ENCODE data around the gene SH3GLB1.
"Not testable (repeated sequence)": the region's sequence is repeated elsewhere in the genome, so short reads cannot be mapped to it uniquely, and the experiment has no call there.

SH3GLB1 gene

DNA sequence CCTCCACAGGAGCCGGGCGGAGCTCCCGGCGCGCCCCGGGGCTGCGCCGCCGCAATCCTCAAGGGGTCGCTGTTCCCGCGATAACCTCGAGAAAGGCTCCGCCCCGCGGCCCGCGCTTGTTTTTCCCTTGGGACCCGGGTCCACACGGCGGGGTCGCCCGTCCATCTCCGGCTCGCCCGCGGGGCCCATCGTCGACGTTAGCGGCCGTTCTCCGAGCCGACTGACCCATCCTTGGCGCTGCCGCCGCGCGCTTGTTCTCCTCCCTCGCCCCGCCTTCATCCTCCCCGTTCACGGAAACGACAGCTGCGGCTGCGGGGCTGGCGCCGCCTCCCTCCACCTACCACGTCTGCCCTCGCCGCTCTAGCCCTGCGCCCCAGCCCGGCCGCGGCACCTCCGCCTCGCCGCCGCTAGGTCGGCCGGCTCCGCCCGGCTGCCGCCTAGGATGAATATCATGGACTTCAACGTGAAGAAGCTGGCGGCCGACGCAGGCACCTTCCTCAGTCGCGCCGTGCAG, at the start of gene SH3GLB1:
TSS of gene SH3GLB1 (plus strand) at position 119 of the 514 bp plus-strand sequence. CDS start at position 443, 324 bp downstream.
- Histone ChIP-seq H3K4me2 (peak within 1 kb of the TSS; percentile 59), H3K4me3 (IDR thresholded peaks at IDR 0.05; ENCODE audit: insufficient read depth, low read depth, low read length) (no peak within 1 kb of the TSS), H3K36me3 (ENCODE audit: insufficient read depth) (no peaks in the 10 kb centered on the region), H3K79me2 (ENCODE audit: insufficient read depth, low read depth) (peaks cover 41% of the 10 kb centered on the region), H4K20me1 (ENCODE audit: insufficient read depth) (no peaks in the 10 kb centered on the region), H3K27ac (peak within 1 kb of the TSS; percentile 87), H3K9ac (peak within 1 kb of the TSS; percentile 79), H3K4me1 (ENCODE audit: low read depth, poor library complexity, severe bottlenecking) (peaks cover 25% of the 10 kb centered on the region), H3K27me3 (ENCODE audit: insufficient read depth, low read depth) (no peaks in the 10 kb centered on the region), H2AFZ (ENCODE audit: low read depth) (peak within 1 kb of the TSS; percentile 85)
- TF ChIP-seq, protein P1, sequence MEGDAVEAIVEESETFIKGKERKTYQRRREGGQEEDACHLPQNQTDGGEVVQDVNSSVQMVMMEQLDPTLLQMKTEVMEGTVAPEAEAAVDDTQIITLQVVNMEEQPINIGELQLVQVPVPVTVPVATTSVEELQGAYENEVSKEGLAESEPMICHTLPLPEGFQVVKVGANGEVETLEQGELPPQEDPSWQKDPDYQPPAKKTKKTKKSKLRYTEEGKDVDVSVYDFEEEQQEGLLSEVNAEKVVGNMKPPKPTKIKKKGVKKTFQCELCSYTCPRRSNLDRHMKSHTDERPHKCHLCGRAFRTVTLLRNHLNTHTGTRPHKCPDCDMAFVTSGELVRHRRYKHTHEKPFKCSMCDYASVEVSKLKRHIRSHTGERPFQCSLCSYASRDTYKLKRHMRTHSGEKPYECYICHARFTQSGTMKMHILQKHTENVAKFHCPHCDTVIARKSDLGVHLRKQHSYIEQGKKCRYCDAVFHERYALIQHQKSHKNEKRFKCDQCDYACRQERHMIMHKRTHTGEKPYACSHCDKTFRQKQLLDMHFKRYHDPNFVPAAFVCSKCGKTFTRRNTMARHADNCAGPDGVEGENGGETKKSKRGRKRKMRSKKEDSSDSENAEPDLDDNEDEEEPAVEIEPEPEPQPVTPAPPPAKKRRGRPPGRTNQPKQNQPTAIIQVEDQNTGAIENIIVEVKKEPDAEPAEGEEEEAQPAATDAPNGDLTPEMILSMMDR (conservative IDR thresholded peaks at IDR 0.05; ENCODE audit: low read depth, low read length): peak; percentile 69; the same call in 1 of the 2 replicates

DNA sequence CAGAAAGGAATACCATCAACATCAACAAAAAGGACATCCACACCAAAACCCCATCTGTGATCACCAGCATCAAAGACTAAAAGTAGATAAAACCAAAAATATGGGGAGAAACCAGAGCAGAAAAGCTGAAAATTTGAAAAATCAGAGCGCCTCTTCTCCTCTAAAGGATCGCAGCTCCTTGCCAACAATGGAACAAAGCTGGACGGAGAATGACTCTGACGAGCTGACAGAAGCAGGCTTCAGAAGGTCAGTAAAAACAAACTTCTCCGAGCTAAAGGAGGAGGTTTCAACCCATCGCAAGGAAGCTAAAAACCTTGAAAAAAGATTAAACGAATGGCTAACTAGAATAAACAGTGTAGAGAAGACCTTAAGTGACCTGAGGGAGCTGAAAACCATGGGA, 46.0 kb upstream of the SH3GLB1 start:
- H3K79me2 ChIP-seq (ENCODE audit: insufficient read depth, low read depth); H2AFZ ChIP-seq (ENCODE audit: low read depth); H3K9ac ChIP-seq; H3K4me1 ChIP-seq (ENCODE audit: low read depth, poor library complexity, severe bottlenecking); H3K27me3 ChIP-seq (ENCODE audit: insufficient read depth, low read depth); H3K4me3 ChIP-seq (IDR thresholded peaks at IDR 0.05; ENCODE audit: insufficient read depth, low read depth, low read length); H3K27ac ChIP-seq; H4K20me1 ChIP-seq (ENCODE audit: insufficient read depth); H3K36me3 ChIP-seq (ENCODE audit: insufficient read depth); H3K4me2 ChIP-seq: not testable (repeated sequence)

DNA sequence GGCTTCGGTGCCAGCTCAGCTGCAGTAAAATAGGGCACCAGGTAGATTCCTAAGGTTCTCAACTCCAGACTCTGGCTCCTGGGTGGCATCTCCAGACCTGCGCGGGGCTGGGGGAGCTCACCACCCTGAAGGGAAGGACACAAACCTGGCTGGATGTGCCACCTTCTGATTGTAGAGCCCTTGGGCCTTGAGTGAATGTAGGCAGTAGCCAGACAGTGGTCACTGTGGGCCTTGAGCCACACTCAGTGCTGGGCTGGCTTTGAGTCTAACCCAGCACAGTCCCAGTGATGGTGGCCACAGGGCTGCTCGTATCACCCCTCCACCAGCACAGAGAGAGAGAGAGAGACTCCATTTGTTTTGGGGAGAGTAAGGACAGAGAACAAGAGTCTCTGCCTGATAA, 38.0 kb upstream of the SH3GLB1 start:
- H2AFZ ChIP-seq (ENCODE audit: low read depth): no peak overlapping the region
- H3K9ac ChIP-seq: no peak overlapping the region
- no peaks in the 10 kb centered on the region for H3K4me1 ChIP-seq (ENCODE audit: low read depth, poor library complexity, severe bottlenecking)
- H4K20me1 ChIP-seq (ENCODE audit: insufficient read depth): no peaks in the 10 kb centered on the region
- no peaks in the 10 kb centered on the region for H3K27me3 ChIP-seq (ENCODE audit: insufficient read depth, low read depth)
- TF ChIP-seq, protein P1 (conservative IDR thresholded peaks at IDR 0.05; ENCODE audit: low read depth, low read length): no peak
- no peak overlapping the region for H3K4me3 ChIP-seq (IDR thresholded peaks at IDR 0.05; ENCODE audit: insufficient read depth, low read depth, low read length)
- no peaks in the 10 kb centered on the region for H3K79me2 ChIP-seq (ENCODE audit: insufficient read depth, low read depth)
- H3K36me3 ChIP-seq (ENCODE audit: insufficient read depth): no peaks in the 10 kb centered on the region
- H3K4me2 ChIP-seq: no peak overlapping the region
- H3K27ac ChIP-seq: no peak overlapping the region

DNA sequence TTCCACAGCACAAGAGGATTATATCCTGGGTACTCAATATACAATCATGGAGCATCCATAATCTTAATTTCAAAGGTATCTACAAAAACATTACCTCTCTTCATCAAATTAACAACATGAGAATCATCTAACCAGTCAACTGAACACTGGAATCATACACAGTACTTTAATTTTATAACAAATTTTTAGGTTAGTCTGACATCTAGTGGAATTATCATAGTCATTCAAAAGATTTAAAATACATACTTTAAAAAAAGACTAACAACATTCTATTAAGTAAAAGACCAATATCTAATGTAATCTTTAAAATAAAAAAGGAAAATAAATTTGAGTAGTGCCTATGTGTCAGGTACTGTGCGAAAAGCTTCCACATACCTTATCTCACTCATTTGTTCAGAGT, 16.8 kb upstream of the SH3GLB1 start:
- Histone ChIP-seq H3K79me2 (ENCODE audit: insufficient read depth, low read depth) (no peaks in the 10 kb centered on the region), H4K20me1 (ENCODE audit: insufficient read depth) (no peaks in the 10 kb centered on the region), H3K27ac (no peak overlapping the region), H3K4me2 (no peak overlapping the region), H3K4me1 (ENCODE audit: low read depth, poor library complexity, severe bottlenecking) (no peaks in the 10 kb centered on the region), H3K9ac (no peak overlapping the region), H3K27me3 (ENCODE audit: insufficient read depth, low read depth) (no peaks in the 10 kb centered on the region), H2AFZ (ENCODE audit: low read depth) (no peak overlapping the region), H3K36me3 (ENCODE audit: insufficient read depth) (no peaks in the 10 kb centered on the region), H3K4me3 (IDR thresholded peaks at IDR 0.05; ENCODE audit: insufficient read depth, low read depth, low read length) (no peak overlapping the region)
- TF ChIP-seq, protein P1 (conservative IDR thresholded peaks at IDR 0.05; ENCODE audit: low read depth, low read length): no peak; the same call in 1 of the 2 replicates

DNA sequence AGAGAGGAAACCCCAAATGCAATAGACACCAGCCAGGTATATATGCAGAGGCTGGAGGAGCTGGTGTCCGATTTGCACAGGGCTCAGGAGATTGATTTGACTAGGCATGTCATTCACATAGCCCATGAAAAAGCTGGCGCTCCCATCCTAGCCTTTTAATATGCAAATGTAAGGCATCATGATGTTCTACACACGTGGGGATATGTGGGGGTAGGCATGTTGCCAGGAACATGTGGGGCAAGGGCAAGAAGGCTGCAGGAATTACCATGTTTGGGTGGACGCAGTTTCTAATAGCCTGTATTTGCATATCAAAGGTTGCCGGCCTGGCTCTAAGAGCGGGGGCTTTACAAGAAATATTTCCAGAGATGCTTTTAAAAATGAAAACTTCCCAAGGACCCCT, 11.7 kb upstream of the SH3GLB1 start:
- no peak overlapping the region for H2AFZ ChIP-seq (ENCODE audit: low read depth)
- H3K79me2 ChIP-seq (ENCODE audit: insufficient read depth, low read depth): no peaks in the 10 kb centered on the region
- H3K4me2 ChIP-seq: no peak overlapping the region
- TF ChIP-seq, protein P1 (conservative IDR thresholded peaks at IDR 0.05; ENCODE audit: low read depth, low read length): no peak
- no peaks in the 10 kb centered on the region for H3K36me3 ChIP-seq (ENCODE audit: insufficient read depth)
- no peak overlapping the region for H3K9ac ChIP-seq
- no peaks in the 10 kb centered on the region for H3K27me3 ChIP-seq (ENCODE audit: insufficient read depth, low read depth)
- H4K20me1 ChIP-seq (ENCODE audit: insufficient read depth): no peaks in the 10 kb centered on the region
- H3K4me1 ChIP-seq (ENCODE audit: low read depth, poor library complexity, severe bottlenecking): no peaks in the 10 kb centered on the region
- no peak overlapping the region for H3K4me3 ChIP-seq (IDR thresholded peaks at IDR 0.05; ENCODE audit: insufficient read depth, low read depth, low read length)
- H3K27ac ChIP-seq: no peak overlapping the region
